ENCODE measurements around the gene RNF223.

Gene RNF223

DNA sequence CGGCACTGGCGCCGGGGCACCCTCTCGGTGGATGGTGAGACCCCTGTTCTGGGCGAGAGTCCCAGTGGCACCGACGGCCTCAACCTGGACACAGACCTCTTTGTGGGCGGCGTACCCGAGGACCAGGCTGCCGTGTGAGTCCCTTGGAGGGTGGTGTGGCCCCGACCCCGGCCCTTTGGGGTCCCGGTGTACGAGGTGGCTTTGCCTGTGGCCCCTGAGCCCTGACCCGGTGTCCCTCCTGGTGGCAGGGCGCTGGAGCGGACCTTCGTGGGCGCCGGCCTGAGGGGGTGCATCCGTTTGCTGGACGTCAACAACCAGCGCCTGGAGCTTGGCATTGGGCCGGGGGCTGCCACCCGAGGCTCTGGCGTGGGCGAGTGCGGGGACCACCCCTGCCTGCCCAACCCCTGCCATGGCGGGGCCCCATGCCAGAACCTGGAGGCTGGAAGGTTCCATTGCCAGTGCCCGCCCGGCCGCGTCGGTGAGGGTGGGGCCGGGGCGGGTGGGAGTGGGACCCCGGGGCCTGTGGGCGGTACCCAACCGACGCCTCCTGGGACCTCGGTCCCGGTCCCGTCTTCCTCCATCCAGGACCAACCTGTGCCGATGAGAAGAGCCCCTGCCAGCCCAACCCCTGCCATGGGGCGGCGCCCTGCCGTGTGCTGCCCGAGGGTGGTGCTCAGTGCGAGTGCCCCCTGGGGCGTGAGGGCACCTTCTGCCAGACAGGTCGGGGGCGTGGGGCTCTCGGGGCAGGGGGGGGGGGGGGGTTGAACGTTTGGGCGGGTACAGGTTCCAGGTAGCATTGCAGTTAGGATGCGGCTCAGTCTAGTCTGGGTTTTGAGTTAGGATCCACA is 24.6 kb downstream of the RNF223 start:
- intact Hi-C loops (cut with DNase I) = no loop called here
- no peak for DNase-seq

- no peak for DNase-seq
- intact Hi-C loops (cut with DNase I) = no loop called here
Observed at GRCh38 chr1:1048765-1049164, 25.3 kb downstream of the RNF223 start.

GRCh38 chr1:1047963-1048362 is 26.1 kb downstream of the RNF223 start:
- DNase-seq = no peak
- intact Hi-C loops (cut with DNase I) = no loop called here

DNA sequence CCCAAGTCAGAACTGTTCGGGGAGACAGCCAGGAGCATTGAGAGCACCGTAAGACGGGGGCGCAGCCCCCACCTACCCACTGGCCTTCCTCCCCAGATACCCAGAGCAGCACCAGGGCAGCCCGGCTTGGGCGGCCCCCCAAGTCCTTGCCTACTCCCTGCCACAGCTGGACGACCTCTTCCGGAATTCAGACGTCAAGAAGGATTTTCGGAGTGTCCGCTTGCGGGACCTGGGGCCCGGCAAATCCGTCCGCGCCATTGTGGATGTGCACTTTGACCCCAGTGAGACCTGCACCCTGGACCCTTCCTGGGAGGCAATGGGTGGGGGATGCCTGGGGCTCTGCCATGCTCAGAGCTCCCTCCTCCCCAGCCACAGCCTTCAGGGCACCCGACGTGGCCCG is 26.7 kb downstream of the RNF223 start:
- no peak for DNase-seq
- intact Hi-C loops (cut with DNase I) = no loop called here

GRCh38 chr1:1046767-1047166 is 27.3 kb downstream of the RNF223 start:
- intact Hi-C loops (cut with DNase I) = no loop called here
- DNase-seq = no peak

DNA sequence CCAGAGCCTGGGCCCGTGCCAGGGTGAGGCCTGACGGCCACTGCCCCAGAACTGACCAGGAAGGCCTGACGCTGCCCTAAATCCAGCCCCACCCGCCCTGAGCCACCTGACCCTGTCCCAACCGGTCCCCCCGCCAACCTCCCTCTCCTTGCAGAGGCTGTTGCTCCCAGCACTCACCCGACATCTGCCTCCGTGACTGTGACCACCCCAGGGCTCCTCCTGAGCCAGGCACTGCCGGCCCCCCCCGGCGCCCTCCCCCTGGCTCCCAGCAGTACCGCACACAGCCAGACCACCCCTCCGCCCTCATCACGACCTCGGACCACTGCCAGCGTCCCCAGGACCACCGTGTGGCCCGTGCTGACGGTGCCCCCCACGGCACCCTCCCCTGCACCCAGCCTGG is 27.9 kb downstream of the RNF223 start:
- DNase-seq = no peak
- intact Hi-C loops (cut with DNase I) = no loop called here

GRCh38 chr1:1045129-1045528 is 29.0 kb downstream of the RNF223 start:
- intact Hi-C loops (cut with DNase I) = no loop called here
- no peak for DNase-seq

DNA sequence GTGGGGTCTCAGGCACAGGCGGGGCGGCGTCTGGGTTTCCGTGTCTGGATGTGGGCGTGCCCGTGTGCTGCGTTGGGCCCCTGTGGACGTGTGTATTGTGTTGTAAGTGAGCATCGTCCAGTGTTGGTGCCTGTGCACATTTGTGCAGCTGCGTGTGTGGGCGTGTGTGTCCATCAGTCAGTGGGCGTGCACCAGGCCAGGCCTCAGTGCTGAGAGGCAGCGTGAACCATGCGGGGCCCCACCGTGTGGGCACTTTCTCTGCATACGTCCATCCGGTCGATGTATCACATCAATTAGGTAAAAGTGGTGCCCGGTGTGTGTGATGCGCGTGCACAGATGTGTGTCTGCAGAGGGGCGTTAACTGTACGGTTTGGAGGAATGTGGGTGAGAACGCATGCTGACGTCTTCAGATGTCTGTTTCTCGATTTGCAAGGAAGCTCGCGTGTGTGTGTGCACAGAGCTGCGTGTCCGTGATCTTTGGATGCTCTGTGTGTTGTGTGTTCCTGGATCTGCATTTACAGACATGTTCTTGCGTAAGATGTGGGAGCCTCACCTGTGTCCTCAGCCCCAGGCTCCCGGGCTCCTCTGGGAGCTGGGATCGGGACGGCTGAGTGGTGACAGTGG is 29.5 kb downstream of the RNF223 start:
- DNase-seq = no peak
- intact Hi-C loops (cut with DNase I) = no loop called here

DNA sequence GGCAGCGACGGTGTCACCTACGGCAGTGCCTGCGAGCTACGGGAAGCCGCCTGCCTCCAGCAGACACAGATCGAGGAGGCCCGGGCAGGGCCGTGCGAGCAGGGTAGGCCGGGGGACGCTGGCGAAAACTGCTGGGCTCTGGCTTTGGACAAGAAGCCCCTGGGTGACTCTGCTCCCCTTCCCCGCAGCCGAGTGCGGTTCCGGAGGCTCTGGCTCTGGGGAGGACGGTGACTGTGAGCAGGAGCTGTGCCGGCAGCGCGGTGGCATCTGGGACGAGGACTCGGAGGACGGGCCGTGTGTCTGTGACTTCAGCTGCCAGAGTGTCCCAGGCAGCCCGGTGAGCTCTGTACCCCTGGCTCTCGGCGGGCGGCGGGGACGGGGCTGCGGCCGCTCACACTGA is 30.2 kb downstream of the RNF223 start:
- intact Hi-C loops (cut with DNase I) = no loop called here
- no peak for DNase-seq

DNA sequence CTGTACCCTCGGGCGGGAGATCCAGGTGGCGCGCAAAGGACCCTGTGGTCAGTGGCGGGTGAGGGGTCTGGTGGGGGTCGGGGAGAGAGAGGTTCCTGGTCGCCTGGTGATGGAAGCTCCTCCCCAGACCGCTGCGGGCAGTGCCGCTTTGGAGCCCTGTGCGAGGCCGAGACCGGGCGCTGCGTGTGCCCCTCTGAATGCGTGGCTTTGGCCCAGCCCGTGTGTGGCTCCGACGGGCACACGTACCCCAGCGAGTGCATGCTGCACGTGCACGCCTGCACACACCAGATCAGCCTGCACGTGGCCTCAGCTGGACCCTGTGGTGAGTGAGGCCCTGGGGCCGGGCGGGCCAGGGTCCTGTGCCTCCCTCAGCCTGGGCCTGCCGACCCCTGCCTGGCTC is 30.7 kb downstream of the RNF223 start:
- intact Hi-C loops (cut with DNase I) = no loop called here
- no peak for DNase-seq

DNA sequence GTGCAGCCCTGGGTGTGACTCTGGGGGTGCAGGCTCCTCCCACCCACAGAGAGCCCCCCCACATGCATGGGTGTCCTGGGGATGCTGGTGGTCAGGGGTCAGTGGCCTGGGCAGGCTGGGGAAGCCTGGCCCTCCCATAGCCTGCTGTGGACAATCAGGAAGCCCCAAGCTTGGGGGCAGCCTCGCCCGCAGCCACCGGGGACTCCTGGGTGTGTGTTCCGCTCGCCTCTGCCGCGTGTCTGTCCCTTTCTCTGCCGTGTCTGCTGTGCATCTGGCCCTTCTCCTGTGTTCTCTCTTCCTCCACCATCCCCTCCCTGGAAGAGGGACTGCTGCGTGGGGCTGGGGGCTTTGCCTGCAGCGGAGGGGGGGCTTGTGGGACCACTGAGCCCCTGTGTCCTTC is 31.3 kb downstream of the RNF223 start:
- intact Hi-C loops (cut with DNase I) = no loop called here
- no peak for DNase-seq

- DNase-seq = no peak
- intact Hi-C loops (cut with DNase I) = no loop called here
Observed at GRCh38 chr1:1041873-1042272, 32.2 kb downstream of the RNF223 start.

GRCh38 chr1:1041092-1041523 is 33.0 kb downstream of the RNF223 start:
- intact Hi-C loops (cut with DNase I) = no loop called here
- DNase-seq = no peak

DNA sequence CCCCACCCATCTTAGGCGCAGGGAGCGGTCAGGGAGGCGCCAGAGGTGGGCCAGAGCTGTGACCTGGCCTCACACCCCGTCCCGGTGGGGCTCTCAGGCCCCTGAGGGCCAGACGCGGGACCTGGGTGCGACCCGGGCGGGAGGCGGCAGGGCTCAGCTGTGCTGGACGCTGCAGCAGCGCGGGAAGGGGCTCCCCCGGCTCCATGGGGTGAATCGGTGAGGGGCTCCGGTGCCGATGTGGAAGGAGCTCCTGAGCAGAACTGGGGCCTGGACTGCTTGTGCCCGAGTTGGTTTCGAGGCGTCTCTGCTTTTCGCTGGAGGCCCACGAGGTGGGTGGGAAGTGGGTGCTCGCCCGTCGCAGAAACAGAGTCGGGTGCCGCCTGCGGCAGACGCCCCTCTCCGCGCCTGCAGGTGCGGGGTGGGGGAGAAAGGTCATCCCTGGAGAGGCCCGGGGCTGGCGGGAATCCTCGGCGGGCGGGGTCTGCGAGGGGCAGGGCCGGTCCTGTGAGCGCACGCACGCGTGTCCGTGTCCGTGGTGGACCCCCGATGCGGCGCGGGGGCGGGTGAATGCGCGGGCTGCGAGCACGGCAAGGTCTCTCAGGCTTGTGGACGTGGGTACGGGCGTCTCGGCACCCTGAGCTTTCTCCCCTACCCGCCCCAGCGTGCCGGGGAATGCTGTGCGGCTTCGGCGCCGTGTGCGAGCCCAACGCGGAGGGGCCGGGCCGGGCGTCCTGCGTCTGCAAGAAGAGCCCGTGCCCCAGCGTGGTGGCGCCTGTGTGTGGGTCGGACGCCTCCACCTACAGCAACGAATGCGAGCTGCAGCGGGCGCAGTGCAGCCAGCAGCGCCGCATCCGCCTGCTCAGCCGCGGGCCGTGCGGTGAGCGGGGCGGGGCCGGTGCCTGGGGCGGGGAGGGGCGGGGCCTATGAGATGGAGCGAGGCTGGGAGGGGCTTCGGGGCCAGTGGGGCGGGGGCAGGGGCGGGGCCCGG is 33.8 kb downstream of the RNF223 start:
- intact Hi-C loops (cut with DNase I) = no loop called here
- DNase-seq = peak; percentile 57 to 97 (median 76)

- no peak for DNase-seq
- intact Hi-C loops (cut with DNase I) = no loop called here
Observed at GRCh38 chr1:1039145-1039910, 34.8 kb downstream of the RNF223 start.

DNA sequence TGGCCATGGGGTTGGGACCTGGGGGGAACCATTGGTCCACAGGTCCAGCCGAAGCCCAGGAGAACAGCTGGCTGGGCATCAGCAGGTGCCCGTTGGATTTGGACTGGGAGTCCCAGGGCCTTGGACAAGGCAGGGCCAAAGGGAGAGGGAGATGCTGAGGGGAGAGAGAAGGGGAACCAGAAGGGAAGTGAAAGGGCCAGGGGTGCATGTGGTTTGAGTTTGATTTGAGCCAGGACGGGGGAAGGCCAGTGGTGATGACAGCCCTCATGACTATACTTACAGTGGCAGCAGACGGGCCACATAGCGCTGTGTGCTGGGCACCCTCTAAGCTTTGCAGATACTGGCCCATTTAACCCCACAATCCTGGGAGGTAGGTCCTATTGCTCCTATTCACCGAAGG is 35.4 kb downstream of the RNF223 start:
- intact Hi-C loops (cut with DNase I) = no loop called here
- no peak for DNase-seq

DNA sequence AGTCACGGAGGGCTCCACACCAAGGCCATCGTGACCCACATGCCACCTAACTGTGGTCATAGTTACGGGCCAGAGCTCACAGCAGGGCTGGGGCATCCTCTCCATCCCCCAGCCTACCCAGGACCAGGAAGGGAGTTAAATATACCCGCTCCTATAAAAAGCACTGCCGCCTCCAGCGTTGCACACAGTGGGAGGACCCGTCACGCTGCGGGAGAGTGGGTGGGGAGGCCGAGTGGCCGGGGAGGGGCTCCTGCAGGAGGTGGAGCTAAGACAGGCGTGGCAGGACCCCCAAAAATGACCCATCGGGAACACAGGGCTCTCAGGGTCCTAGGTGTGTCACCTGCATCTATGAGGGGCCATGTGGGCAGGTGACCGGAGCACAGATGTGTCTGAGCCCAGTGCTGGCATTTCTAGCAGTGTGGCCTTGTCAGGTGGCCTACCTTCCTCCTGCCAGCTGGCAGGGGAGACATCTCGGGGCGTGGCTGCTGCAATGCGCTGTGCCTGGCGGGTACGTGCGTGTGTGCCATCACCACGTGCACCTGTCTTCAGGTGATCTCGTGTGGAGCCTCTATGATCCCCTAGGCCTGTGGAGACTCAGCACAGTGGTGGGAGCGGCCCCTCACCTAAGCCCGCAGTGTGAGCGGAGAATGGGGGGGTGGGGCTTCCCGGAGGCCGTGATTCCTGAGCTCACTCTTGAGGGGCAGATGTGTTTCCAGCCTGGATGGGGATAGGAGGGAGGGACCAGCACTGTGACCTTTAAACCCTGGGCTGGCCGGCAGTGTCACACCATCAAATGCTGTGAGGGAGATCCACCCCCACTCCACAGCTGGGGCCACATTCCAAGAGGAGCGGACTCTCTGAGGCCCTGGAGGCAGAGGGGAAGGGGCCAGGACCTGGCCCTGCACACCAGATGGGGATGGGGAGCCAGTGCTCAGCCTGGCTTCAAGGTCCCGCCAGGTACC is 36.5 kb downstream of the RNF223 start:
- intact Hi-C loops (cut with DNase I) = no loop called here
- DNase-seq = peak in 4 of 10 donors; percentile 61 to 94 (median 74)

DNA sequence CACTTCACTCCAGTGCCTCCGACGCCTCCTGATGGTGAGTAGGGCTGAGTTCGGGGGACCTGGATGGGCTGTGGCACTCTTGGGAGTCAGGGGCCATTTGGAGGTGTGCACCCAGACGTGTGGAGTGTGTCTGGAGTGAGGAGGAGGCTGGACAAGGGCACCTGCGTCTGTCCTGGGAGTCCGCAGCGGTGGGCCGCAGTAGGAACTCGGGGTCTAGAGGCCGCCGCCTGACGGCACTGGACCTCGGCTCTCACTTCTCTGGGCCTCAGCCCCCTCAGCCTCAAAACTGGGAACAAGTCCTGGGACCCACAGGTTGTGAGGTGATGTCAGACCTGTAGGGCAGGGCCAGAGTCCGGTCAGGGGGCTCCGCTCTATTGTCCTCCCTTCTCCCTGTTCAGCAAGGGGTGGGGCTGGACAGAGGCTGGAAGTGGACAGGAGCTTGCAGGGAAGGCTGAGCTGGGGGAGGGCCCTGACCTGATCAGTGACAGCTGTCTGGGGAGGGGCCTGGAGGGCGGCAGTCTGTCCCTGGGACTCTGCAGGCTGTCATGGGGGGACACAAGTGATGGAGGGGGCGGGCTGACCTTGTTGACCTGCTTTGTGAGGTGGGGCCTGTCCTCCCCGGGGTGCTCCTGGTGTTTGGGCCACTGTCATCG is 38.7 kb downstream of the RNF223 start:
- intact Hi-C loops (cut with DNase I) = no loop called here
- no peak for DNase-seq

- peak in 1 of 10 donors; percentile 86 for DNase-seq
- intact Hi-C loops (cut with DNase I) = no loop called here
Observed at GRCh38 chr1:1034439-1034781, 39.7 kb downstream of the RNF223 start.

Measured in posterior cingulate gyrus (tissue), 11 donors.